GM23338 (cell line): Measurements from ENCODE around the gene IFTAP. TPM values are rescaled to one million over a fixed set of nuclear protein-coding genes. Genes with fewer than 3 reads are reported as not detected.

Source experiments
- ATAC-seq: fragments of 200-7000 bp; cut with Tn5 transposase; 3 replicates; pipeline ENCODE4 v1.9.1; 2020
- DNase-seq: peaks from one replicate; pipeline ENCODE4 v3.0.0-alpha.2; 2015; ENCODE audit warnings: low spot score
- H2AFZ ChIP-seq: fragments of 200-600 bp; sonication (generic); 2 replicates; pipeline ENCODE4 v1.8.0; 2016; ENCODE audit warnings: antibody characterized with exemption, mild to moderate bottlenecking, moderate library complexity
- H3F3A ChIP-seq: fragments of 200-600 bp; sonication (generic); replicated peaks from 2 replicates; pipeline ENCODE4 v1.8.0; 2017; ENCODE audit warnings: antibody characterized with exemption, mixed run types, low read depth
- H3K27ac ChIP-seq: fragments of 200-600 bp; sonication (generic); 2 replicates; pipeline ENCODE4 v1.6.1; 2016; ENCODE audit warnings: low read depth
- H3K27me3 ChIP-seq: fragments of 200-600 bp; sonication (generic); 2 replicates; pipeline ENCODE4 v1.8.0; 2016; ENCODE audit warnings: mild to moderate bottlenecking, mixed run types, moderate library complexity; ENCODE audit not compliant: insufficient read depth
- H3K36me3 ChIP-seq: fragments of 200-600 bp; sonication (generic); 2 replicates; pipeline ENCODE4 v1.8.0; 2016; ENCODE audit warnings: mild to moderate bottlenecking; ENCODE audit not compliant: insufficient read depth
- H3K4me1 ChIP-seq: fragments of 200-600 bp; sonication (generic); 2 replicates; pipeline ENCODE4 v1.8.0; 2016; ENCODE audit warnings: mild to moderate bottlenecking, moderate library complexity; ENCODE audit not compliant: insufficient read depth
- H3K4me2 ChIP-seq: fragments of 200-600 bp; sonication (generic); 2 replicates; pipeline ENCODE4 v1.7.1; 2017; ENCODE audit warnings: mixed run types
- H3K4me3 ChIP-seq: fragments of 200-600 bp; sonication (generic); 2 replicates; pipeline ENCODE4 v1.6.1; 2016; ENCODE audit warnings: mixed run types
- H3K79me2 ChIP-seq: fragments of 200-600 bp; sonication (generic); replicated peaks from 2 replicates; pipeline ENCODE4 v1.8.0; 2017; ENCODE audit warnings: mild to moderate bottlenecking; ENCODE audit not compliant: insufficient read depth
- H3K9me2 ChIP-seq: fragments of 200-600 bp; sonication (generic); 2 replicates; pipeline ENCODE4 v1.8.0; 2017; ENCODE audit not compliant: insufficient read depth
- H4K20me1 ChIP-seq: fragments of 200-600 bp; sonication (generic); replicated peaks from 2 replicates; pipeline ENCODE4 v1.8.0; 2017; ENCODE audit warnings: mild to moderate bottlenecking; ENCODE audit not compliant: insufficient read depth
- H3K27ac Mint-ChIP-seq: 2 replicates; pipeline ENCODE4 v1.8.0; 2020; ENCODE audit warnings: inconsistent platforms, mild to moderate bottlenecking, moderate library complexity, mixed read lengths
- H3K27me3 Mint-ChIP-seq: 3 replicates; pipeline ENCODE4 v1.8.0; 2022; ENCODE audit warnings: low read depth, mild to moderate bottlenecking, moderate library complexity, mixed read lengths, inconsistent platforms; ENCODE audit not compliant: insufficient read depth, poor library complexity
- H3K36me3 Mint-ChIP-seq: 3 replicates; pipeline ENCODE4 v1.8.0; 2021; ENCODE audit warnings: low read depth, mild to moderate bottlenecking, inconsistent platforms, moderate library complexity, mixed read lengths
- H3K4me1 Mint-ChIP-seq: 3 replicates; pipeline ENCODE4 v1.8.0; 2020; ENCODE audit warnings: mild to moderate bottlenecking, inconsistent platforms, mixed read lengths
- H3K4me3 Mint-ChIP-seq: 3 replicates; pipeline ENCODE4 v1.8.0; 2021; ENCODE audit warnings: moderate library complexity, mild to moderate bottlenecking, inconsistent platforms, mixed read lengths
- H3K9me3 Mint-ChIP-seq: 3 replicates; pipeline ENCODE4 v1.8.0; 2020; ENCODE audit warnings: moderate library complexity, mild to moderate bottlenecking, inconsistent platforms, mixed read lengths
- CREB1 ChIP-seq: fragments of 250-450 bp; sonication (Bioruptor Pico); IDR thresholded peaks from 2 replicates; pipeline ENCODE4 v1.5.0; 2020; ENCODE audit warnings: low read depth, mild to moderate bottlenecking, moderate library complexity
- CTCF ChIP-seq, 2 experiments: fragments of 200-600 bp in 1 of 2; sonication (generic) in 1 of 2; conservative IDR thresholded peaks; 2 replicates each; pipeline versions ENCODE4 v1.5.1 to v1.6.1; 2016 to 2017; ENCODE audit warnings: antibody characterized with exemption in 2 of 2, low read depth in 2 of 2, mild to moderate bottlenecking in 2 of 2, moderate library complexity in 1 of 2
- EZH2 ChIP-seq: fragments of 200-600 bp; sonication (generic); IDR thresholded peaks from one replicate; pipeline ENCODE4 v1.8.0; 2017; ENCODE audit warnings: antibody characterized with exemption, mild to moderate bottlenecking, low read depth; ENCODE audit not compliant: unreplicated experiment
- EZH2phosphoT487 ChIP-seq: fragments of 200-600 bp; sonication (generic); IDR thresholded peaks from one replicate; pipeline ENCODE4 v1.8.1; 2018; ENCODE audit warnings: antibody characterized with exemption; ENCODE audit not compliant: unreplicated experiment
- JUNB ChIP-seq: IDR thresholded peaks from one replicate; pipeline ENCODE4 v1.6.1; 2016; ENCODE audit warnings: antibody characterized with exemption; ENCODE audit not compliant: unreplicated experiment
- POLR2AphosphoS5 ChIP-seq: IDR thresholded peaks from 2 replicates; pipeline ENCODE4 v1.6.1; 2016; ENCODE audit warnings: antibody characterized with exemption, low read depth
- REST ChIP-seq: IDR thresholded peaks from one replicate; pipeline ENCODE4 v1.6.1; 2018; ENCODE audit warnings: antibody characterized with exemption; ENCODE audit not compliant: unreplicated experiment
- STAT1 ChIP-seq: IDR thresholded peaks from one replicate; pipeline ENCODE4 v1.6.1; 2016; ENCODE audit warnings: antibody characterized with exemption; ENCODE audit not compliant: unreplicated experiment
- ZNF114 ChIP-seq: fragments of 250-450 bp; sonication (Bioruptor Pico); IDR thresholded peaks from 2 replicates; pipeline ENCODE4 v1.5.0; 2020; ENCODE audit warnings: mild to moderate bottlenecking, moderate library complexity
- ZNF331 ChIP-seq: fragments of 250-450 bp; sonication (Bioruptor Pico); IDR thresholded peaks from 2 replicates; pipeline ENCODE4 v1.5.0; 2020; ENCODE audit warnings: low read depth, mild to moderate bottlenecking, moderate library complexity
- ZNF462 ChIP-seq: fragments of 250-450 bp; sonication (Bioruptor Pico); IDR thresholded peaks from 2 replicates; pipeline ENCODE4 v1.5.0; 2020; ENCODE audit warnings: mild to moderate bottlenecking, moderate library complexity
- polyA plus RNA-seq: library from polyadenylated mRNA; unstranded; fragments of >200 nt; fragmentation: Nextera tagmentation; extraction: Ambion mirVana; gene quantifications from 2 replicates; pipeline ENCODE4 v1.2.1, GENCODE V29; 2016
- total RNA-seq: library from RNA; depleted of rRNA; stranded (reverse); fragments of >200 nt; shearing (Covaris generic); gene quantifications from 2 replicates; pipeline ENCODE4 v1.2.3, GENCODE V29; 2014
- TF ChIP-seq, protein P1 (sequence below): IDR thresholded peaks from 2 replicates; pipeline ENCODE4 v1.6.1; 2016; ENCODE audit warnings: antibody characterized with exemption

IFTAP gene
- total and polyA plus RNA-seq, 2 experiments from 2014 or later = 17.1 to 39.1 TPM

DNA sequence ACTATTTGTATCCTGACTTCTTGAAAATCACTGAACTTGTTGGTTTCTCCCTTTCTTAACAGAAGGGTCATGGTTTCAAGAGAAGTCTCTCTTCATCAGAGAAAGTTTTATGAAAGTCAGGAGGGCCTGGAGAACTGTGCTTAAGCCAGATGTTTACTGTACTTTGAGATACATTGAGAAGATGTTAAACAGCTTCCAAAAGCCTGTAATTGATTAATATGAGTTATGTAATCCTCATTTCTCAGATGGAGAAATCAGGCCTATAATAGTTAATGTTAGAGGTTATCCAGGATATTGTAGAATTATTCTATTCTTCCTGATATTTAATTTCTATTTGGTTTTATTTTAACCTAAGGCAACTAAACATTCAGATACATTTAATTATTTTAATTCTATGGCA, 100.8 kb downstream of the IFTAP start:
- H3K36me3 Mint-ChIP-seq = no peaks in the 10 kb centered on the region
- H3K27me3 Mint-ChIP-seq = peaks cover 4% of the 10 kb centered on the region
- H3K4me1 ChIP-seq = peaks cover under 1% of the 10 kb centered on the region; the same call in 1 of the 2 replicates
- H3K27ac Mint-ChIP-seq = no peak overlapping the region
- no peaks in the 10 kb centered on the region for H4K20me1 ChIP-seq
- H3K4me3 Mint-ChIP-seq = no peak overlapping the region
- H3K27me3 ChIP-seq = no peaks in the 10 kb centered on the region
- H3F3A ChIP-seq = no peaks in the 10 kb centered on the region
- DNase-seq (no peak), ATAC-seq (no peak)
- H2AFZ ChIP-seq = no peak overlapping the region
- TF ChIP-seq, protein P1, sequence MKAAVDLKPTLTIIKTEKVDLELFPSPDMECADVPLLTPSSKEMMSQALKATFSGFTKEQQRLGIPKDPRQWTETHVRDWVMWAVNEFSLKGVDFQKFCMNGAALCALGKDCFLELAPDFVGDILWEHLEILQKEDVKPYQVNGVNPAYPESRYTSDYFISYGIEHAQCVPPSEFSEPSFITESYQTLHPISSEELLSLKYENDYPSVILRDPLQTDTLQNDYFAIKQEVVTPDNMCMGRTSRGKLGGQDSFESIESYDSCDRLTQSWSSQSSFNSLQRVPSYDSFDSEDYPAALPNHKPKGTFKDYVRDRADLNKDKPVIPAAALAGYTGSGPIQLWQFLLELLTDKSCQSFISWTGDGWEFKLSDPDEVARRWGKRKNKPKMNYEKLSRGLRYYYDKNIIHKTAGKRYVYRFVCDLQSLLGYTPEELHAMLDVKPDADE = no peak
- TF ChIP-seq JUNB (no peak), POLR2AphosphoS5 (no peak), CREB1 (CRISPR knock-in tag) (no peak), EZH2 (no peak), CTCF (conservative IDR thresholded peaks at IDR 0.05; ENCODE audit: low read depth in 2 of 2) (no peak), ZNF462 (CRISPR knock-in tag) (no peak), ZNF331 (CRISPR knock-in tag) (no peak), ZNF114 (no peak), REST (no peak), STAT1 (no peak), EZH2phosphoT487 (no peak)
- no peaks in the 10 kb centered on the region for H3K79me2 ChIP-seq
- no peak overlapping the region for H3K4me2 ChIP-seq
- H3K4me1 Mint-ChIP-seq = peaks cover 15% of the 10 kb centered on the region
- H3K4me3 ChIP-seq = no peak overlapping the region
- no peaks in the 10 kb centered on the region for H3K9me2 ChIP-seq
- H3K9me3 Mint-ChIP-seq = no peaks in the 10 kb centered on the region
- no peaks in the 10 kb centered on the region for H3K36me3 ChIP-seq
- H3K27ac ChIP-seq = no peak overlapping the region
